Right lobe of liver (tissue), 6 donors: ENCODE results near the gene CDK2AP2. TPM values are rescaled to one million over a fixed set of nuclear protein-coding genes. Genes with fewer than 3 reads are reported as not detected.
"Not testable (repeated sequence)": the region's sequence is repeated elsewhere in the genome, so short reads cannot be mapped to it uniquely, and the experiment has no call there.

ENCODE experiments used
- ATAC-seq, 4 donors: fragments of 200-7000 bp; cut with Tn5 transposase; one replicate each; pipeline ENCODE4 v1.9.1; 2020; ENCODE audit warnings: mild to moderate bottlenecking in 4 of 4, moderate library complexity in 4 of 4
- DNase-seq, 3 donors: peaks; one replicate each; pipeline ENCODE4 v3.0.0-alpha.2; 2020
- H3K27ac ChIP-seq, 3 donors: fragments of 200-600 bp; one replicate each; pipeline ENCODE4 v1.8.0; 2022
- H3K27me3 ChIP-seq, 2 donors: fragments of 200-600 bp; one replicate each; pipeline ENCODE4 v1.8.0; 2022
- H3K36me3 ChIP-seq, 4 donors: fragments of 200-600 bp; sonication (generic) in 1 of 4; one replicate each; pipeline versions ENCODE4 v1.5.1 to v1.8.0; 2017 to 2022; ENCODE audit warnings: control low read depth in 1 of 4
- H3K4me1 ChIP-seq, 4 donors: fragments of 200-600 bp; sonication (generic) in 1 of 4; one replicate each; pipeline versions ENCODE4 v1.5.1 to v1.8.0; 2017 to 2022; ENCODE audit warnings: control low read depth in 1 of 4
- H3K4me3 ChIP-seq, 3 donors: fragments of 200-600 bp; one replicate each; pipeline ENCODE4 v1.8.0; 2022
- H3K9me3 ChIP-seq, 4 donors: fragments of 200-600 bp; sonication (generic) in 1 of 4; one replicate each; pipeline versions ENCODE4 v1.5.1 to v1.8.0; 2017 to 2022; ENCODE audit warnings: control low read depth in 1 of 4
- CTCF ChIP-seq, 4 donors: fragments of 200-600 bp in 3 of 4; fragments of 450-650 bp in 1 of 4; IDR thresholded peaks; one replicate each; pipeline versions ENCODE4 v1.5.1 to v1.8.0; 2016 to 2022; ENCODE audit warnings: antibody characterized with exemption in 4 of 4, mild to moderate bottlenecking in 2 of 4
- POLR2A ChIP-seq: fragments of 450-650 bp; IDR thresholded peaks from one replicate; pipeline ENCODE4 v1.6.1; 2017; ENCODE audit warnings: antibody characterized with exemption, mild to moderate bottlenecking
- WGBS: methylation state at CpG from one replicate; pipeline ENCODE4 v1.1.6; 2018; ENCODE audit warnings: low coverage, low lambda C conversion rate; ENCODE audit not compliant: insufficient coverage; ENCODE audit errors: missing lambda C conversion rate; 5-methylcytosine and 5-hydroxymethylcytosine counted together
- intact Hi-C, 2 donors: fragments of 100-400 bp; cut with DNase I; formaldehyde crosslinking; loops; one replicate each; pipeline versions ENCODE4 v1.11.2 to v1.14.1; 2022
- total RNA-seq, 6 experiments: library from RNA; depleted of rRNA in 2 of 6; stranded (reverse); fragments of >200 nt in 2 of 6; fragmentation: NEBNext Ultra II Directional in 3 of 6; extraction: Animal tissue kit (Norgen Biotek cat#: 25700) in 3 of 6; gene quantifications; one replicate each; pipeline versions ENCODE4 v1.1.0 to v1.2.4, GENCODE V29; 2016 to 2023
- donor health status: DM: no; HTN: yes; CAD: no.
- donor health status: DM: no; HTN: no; CAD: no.
- donor health status: DM: no; HTN: no; CAD: no.
- donor health status: DM: no; HTN: yes; CAD: no.
- donor health status: DM: no; HTN: yes; CAD: no.

CDK2AP2 gene
- total RNA-seq, 6 experiments from 2014 or later = 45.2 to 74.9 (median 55.7) TPM

- TF ChIP-seq CTCF (IDR thresholded peaks at IDR 0.05) (no peak), POLR2A (no peak)
- H3K9me3 ChIP-seq = no peaks in the 10 kb centered on the region
- intact Hi-C loops = no loop called here
Measured at GRCh38 chr11:67489885-67490726, 17.9 kb downstream of the CDK2AP2 start.

GRCh38 chr11:67489203-67489884 is 18.6 kb downstream of the CDK2AP2 start:
- Histone ChIP-seq H3K27ac (no peak overlapping the region), H3K9me3 (no peaks in the 10 kb centered on the region), H3K27me3 (no peaks in the 10 kb centered on the region), H3K4me3 (no peak overlapping the region), H3K4me1 (peaks cover 0 to 4% (median 0%) of the 10 kb centered on the region in 4 donors), H3K36me3 (peaks cover 0 to 15% (median 3%) of the 10 kb centered on the region in 4 donors)
- no peak for ATAC-seq
- intact Hi-C loops = no loop called here
- no peak for TF ChIP-seq CTCF (IDR thresholded peaks at IDR 0.05)
- WGBS = 55% methylated on average over 3 of the region's 25 CpGs
- DNase-seq = peak in 1 of 3 donors; percentile 48

More at GRCh38 chr11:67489885-67490726, 17.9 kb downstream of the CDK2AP2 start:
- Histone ChIP-seq H3K4me1 (no peaks in the 10 kb centered on the region), H3K27me3 (no peaks in the 10 kb centered on the region), H3K27ac (no peak overlapping the region), H3K36me3 (peaks cover 0 to 15% (median 3%) of the 10 kb centered on the region in 4 donors), H3K4me3 (no peak overlapping the region)
- ATAC-seq (no peak), DNase-seq (peak in 2 of 3 donors; percentile 45 to 46)
- 98% methylated on average over 7 of the region's 23 CpGs for WGBS

- Histone ChIP-seq H3K4me3 (no peak overlapping the region), H3K4me1 (peaks cover 0 to 15% (median 5%) of the 10 kb centered on the region in 4 donors), H3K27me3 (no peaks in the 10 kb centered on the region), H3K27ac (no peak overlapping the region), H3K36me3 (peaks cover 0 to 6% (median 1%) of the 10 kb centered on the region in 4 donors), H3K9me3 (no peaks in the 10 kb centered on the region)
- WGBS = 82% methylated on average over 7 of the region's 20 CpGs
- TF ChIP-seq CTCF (IDR thresholded peaks at IDR 0.05) (no peak), POLR2A (no peak)
- DNase-seq (peak in 1 of 3 donors; percentile 48), ATAC-seq (no peak)
- intact Hi-C loops = no loop called here
Measured at GRCh38 chr11:67486481-67487195, 21.3 kb downstream of the CDK2AP2 start.

GRCh38 chr11:67485873-67486361 is 22.0 kb downstream of the CDK2AP2 start:
- H3K27me3 ChIP-seq, ATAC-seq, intact Hi-C loops, H3K9me3 ChIP-seq, H3K4me3 ChIP-seq, H3K27ac ChIP-seq, H3K36me3 ChIP-seq: not testable (repeated sequence)
- 70% methylated on average over 6 of the region's 7 CpGs for WGBS
- DNase-seq = peak in 1 of 3 donors; percentile 57
- peaks cover 0 to 15% (median 5%) of the 10 kb centered on the region in 4 donors for H3K4me1 ChIP-seq
